HG02759 (cell line): Measurements from ENCODE around the gene DENND1A.
A peak's percentile ranks its signal among the peaks of the same experiment; 100 is the strongest.
"Not testable (repeated sequence)": the region's sequence is repeated elsewhere in the genome, so short reads cannot be mapped to it uniquely, and the experiment has no call there.

ENCODE experiments used
- ATAC-seq: cut with Tn5 transposase; IDR thresholded peaks from one replicate; pipeline ENCODE4 v1.9.1; 2021; ENCODE audit warnings: mild to moderate bottlenecking, moderate library complexity; ENCODE audit not compliant: unreplicated experiment

The DENND1A gene

DNA sequence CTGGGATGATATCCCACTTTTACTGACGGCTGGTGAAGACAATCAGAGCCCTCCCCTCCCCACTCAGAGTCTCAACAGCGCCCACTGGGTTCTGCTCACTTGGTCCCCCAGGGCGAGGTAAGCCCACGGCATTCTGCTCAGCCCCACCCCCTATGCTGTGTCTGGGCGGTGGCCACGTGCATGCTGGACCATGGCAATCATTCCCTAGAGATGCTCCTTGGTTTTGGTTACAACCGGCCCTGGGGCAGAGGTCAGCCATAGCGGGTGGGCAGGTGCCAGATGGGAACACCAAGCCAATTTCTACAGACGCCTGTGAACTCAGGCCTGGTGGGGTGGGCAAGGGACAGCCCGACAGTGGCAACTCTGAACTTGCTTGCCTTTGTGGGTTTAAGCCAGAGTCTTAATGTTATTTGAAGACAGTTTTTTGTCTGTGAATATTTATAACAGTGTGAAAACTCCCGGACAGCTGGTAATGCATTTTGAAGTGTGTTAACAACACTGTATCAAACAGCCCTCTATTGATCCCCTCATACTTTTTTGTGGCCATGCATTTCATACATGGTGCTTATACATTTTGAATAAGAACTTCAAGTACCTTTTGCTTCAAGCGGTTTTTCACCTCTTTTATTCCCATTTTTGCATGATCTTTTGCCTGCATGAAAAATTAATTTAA lies 479.7 kb downstream of the DENND1A start:
- ATAC-seq = no peak

DNA sequence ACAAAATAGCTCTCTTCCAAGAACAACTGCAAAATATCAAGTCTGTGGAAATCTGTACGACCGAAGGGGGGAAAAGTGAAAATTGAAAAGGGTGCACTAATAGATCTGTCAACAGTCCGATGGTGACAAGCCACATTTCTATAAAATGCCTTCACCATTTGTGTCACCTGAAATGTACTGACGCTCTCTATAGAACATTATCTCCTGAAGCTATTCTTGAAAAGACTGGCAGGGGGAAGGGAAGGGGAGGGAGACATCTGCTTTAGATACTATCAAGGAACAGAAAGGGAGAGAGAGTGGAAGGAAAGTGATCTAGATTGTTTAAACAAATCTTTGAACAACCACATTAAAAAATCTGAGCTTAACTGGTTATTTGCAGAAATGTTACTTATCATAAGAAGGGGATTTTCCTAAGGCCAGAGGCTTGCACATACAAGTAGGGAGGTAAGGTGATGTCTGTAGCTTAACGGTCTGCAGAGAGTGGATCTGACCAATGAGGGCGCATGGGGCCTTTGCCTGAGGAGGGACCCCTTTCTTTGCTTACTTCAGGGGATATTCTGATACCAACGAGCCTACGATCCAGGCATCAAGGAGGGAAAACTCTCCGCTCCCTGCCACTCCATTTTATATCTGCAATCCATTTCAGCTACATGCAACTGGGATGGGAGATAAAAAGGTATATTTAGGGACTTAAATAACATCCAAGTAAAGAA lies 481.8 kb downstream of the DENND1A start:
- ATAC-seq = no peak

DNA sequence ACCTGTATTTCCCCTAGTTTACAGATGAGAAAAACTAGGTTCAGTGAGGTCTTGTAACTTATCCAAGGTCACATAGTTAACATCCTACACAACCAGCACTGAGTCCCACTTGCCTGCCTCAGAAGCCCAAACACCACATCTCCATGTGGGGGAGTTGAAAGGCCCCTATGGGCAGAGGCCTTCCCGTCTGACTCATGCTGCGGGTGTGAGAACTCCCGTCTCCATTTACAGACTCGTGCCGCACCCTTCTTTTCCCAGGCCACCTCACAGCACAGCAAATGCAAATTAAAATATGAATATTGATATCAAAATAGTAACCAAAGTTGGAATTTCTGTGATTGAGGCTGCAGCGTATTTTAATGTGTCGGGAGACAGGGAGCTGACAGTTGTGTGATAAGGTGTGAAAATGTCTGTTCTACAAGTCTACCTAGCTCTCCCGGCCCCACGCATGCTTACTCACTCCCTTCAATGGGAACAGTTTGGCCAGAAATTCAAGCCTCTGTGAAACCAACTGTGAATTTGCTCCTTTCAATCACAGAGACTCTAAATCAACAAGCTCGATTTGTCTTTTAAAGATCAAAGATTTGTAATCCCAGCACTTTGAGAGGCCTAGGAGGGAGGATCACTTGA lies 483.8 kb downstream of the DENND1A start:
- no peak for ATAC-seq

DNA sequence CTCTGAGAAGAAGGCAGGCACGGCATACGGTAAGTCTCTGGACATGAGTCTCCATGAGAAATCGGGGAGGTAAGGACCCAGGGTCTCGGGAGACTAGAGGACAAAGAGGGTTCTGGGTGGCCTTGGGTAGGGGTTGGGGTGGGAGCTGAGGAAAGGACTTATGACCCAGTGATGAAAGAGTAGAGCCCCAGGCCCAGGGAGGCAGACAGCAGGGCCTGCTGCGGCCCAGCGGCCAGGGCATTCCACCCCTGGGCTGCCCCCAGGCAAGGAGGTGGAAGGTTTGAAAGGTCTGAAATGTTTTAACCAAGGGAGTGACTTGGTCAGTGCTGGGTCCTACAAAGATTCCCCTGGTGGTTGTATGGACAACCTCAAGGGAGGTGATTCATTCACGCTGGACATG lies 484.8 kb downstream of the DENND1A start:
- ATAC-seq = no peak

DNA sequence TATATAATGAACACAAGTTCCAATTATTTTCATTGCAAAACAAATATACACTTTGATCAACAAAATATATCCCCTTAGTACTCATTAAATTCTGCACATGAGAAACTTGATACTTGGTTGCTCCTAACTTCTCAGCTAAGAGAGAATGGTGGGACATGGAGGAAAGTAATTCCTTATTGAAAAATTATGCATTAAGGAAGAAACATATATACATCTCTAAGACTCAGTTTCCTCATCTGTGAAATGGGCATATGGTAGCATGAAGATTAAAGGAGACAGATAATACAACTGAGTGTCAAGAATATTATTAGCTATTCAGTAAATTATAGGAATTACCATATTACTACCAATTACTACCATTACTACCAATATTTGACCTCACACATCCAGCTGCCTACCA lies 488.2 kb downstream of the DENND1A start:
- no peak for ATAC-seq

DNA sequence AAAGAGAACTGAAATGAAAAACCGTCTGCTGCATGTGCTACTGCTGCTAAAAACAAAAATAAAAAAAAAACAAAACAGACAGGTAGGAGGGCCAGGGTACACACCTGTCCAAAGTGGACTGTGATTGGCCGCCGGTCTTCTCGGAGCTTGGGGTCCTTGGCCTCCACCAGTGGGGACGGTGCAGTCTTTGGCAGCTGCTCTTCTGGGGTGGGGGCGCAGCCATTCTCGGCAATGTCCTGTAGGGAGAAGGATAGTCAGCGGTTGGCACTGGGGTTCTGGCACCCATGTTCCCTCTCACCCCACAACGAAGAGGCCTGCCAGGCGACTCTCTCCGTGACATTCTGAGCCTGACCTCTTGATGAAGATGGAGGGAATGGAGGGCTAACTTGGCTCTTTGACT lies 489.7 kb downstream of the DENND1A start:
- ATAC-seq = no peak

DNA sequence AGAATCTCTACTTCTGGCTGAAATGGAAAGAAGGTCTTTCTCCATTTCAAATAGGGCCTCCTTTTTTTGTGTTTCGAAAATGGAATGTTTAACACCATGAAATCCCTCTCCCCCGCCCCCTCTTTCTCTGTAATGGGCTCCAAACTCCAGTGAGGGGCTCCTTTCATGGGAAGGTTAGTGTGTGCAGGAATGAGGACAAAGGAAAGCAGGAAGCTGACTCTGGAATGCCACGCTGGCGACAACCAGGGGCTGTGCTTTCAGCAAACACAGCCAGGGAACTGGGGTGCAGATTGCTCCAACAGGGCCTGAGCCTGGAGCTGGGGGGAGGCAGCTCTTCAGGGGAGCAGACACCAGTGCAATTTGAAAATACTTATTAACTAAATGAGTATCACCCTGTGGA lies 491.1 kb downstream of the DENND1A start:
- ATAC-seq = no peak

DNA sequence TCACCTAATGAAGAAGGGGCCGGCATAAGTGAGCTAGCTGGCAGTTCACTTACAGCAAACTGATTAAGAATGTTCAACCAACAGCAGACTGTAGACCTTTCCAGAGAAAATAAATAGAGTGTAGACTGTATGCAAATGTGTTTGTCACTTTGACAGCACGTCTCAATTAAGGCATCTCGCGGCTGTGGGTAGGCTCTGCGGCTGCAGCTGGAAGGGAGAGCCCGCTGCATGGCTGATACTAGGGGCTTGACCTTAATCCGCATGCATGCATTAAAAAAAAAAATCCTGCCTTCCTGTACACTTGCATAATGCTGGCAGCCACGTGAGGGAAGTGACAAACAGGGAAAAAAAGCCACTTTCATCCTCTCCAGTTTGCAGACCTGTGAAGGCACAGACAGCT lies 491.6 kb downstream of the DENND1A start:
- no peak for ATAC-seq

DNA sequence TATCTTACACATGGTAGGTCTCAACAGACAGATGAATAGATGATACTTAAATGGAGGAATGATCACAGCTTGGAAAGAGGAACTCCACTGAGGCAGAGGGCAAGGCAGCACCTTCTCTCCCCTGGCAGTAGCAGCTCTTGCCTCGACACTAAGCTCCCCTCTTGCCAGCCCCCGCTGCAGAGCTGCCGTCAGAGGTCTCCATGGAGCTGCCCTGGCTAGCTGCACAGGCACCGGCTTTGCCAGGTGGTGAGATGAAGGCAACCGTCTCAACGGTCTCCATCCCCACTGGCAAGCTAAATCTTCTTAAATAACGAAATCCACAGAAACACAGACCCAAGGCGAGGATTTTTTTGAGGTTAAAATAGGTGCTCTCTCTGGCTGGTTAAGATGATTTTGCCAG lies 492.7 kb downstream of the DENND1A start:
- no peak for ATAC-seq

DNA sequence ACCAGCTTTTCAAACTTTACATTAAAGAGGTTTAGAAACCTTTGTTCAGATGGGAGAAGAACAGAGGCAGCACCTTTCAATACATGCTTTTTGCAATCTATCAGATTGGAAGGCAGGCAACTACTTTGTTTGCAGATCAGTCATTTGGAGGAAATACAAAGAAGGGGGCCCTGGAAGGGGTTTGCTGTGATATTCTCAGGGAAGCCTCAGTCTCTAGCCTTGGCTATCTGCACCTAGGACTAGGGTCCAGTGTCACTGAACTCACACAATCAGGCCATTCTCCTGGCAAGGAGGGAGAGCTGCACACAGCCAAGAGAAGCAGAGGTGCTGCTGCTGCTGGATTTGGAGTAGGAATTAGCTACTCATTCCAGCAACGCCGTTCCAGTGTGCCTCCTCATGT lies 494.5 kb downstream of the DENND1A start:
- no peak for ATAC-seq

DNA sequence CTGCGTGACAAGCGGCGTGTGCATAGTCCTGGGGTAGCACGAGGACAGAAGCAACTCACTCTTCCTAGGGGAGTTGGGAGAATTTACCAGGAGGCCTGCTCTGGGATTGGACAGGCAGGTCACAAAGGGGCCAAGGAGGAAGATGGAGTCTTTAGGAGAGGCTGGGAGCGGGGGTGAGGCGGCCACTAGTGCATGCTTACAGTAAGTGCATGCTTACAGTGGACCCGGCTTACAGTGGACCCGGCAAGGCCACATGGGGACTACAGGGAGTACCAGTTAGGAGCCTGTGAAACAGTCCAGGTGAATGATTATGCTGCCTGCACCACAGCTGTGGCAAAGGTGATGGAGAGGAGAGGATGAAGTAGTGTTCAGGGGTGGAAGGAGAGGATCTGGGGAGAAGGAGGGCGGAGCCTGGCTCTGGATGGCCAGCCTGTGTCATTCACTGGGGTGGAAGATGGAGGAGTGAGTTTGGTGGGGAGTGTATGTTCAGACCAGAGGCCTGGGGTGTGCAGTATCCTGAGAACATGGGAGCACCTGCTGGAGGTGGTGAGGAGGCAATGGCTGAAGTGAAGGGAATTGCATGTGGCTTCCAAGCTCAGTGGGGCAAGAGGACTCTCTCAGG lies 495.2 kb downstream of the DENND1A start:
- no peak for ATAC-seq

DNA sequence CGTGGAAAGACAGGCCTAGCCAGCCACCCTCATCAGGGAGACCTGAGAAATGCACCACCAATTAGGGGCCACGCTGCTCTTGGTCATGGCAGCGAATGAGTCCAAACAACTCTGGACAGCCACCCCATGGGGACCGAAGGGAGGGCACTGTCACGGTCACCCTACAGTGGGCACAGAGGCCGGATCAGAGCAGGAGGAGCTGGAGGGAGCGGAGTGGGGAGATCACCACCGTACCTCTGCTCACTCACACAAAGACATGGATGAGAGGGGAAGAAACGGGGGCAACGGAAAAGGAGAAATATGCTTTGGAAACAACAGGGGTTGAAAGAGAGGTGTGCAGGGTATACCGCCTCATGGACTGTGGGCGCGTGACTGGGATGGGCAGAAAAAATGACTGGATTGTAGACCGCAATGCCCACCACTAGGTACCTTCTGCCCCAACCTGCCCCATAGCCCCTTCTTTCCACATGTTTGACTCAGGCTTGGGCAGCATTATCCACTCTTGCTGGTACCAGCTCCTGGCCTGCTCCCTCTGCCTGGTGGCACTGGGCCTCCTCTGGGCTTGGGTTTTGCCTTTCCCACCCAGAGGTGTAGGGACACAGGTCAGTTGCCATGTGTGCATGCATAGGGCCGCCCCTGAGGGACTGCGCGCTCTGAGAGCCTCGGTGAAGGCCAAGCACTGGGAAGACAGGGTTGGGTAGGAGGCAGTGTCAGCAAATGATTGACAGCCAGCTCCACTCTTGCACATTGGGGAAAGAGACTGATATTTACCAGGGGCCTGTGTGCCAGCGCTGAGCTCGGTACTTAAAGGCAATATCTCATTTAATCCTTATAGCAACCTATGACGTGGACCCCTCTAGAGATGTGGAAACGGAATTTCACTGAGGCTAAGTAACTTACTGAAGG lies 497.3 kb downstream of the DENND1A start:
- ATAC-seq = no peak

DNA sequence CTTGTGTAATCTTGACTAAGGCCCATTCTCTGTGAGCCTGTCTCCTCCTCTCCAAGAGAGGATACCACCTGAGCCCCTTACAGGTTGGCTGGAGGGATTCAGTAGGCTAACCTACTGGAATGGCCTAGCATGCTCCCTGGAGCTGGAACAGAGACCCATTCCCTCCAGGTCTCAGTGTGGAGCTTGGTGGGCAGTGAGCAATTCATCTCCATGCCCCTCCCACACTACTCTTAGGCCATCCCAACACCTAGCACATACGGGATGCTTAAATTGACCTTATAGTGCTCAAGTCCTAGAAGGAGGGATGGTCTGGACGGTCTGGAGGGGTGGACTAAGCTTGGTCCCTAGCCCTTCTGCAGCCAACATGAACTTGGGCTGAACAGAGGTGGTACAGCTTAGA lies 498.3 kb downstream of the DENND1A start:
- no peak for ATAC-seq

DNA sequence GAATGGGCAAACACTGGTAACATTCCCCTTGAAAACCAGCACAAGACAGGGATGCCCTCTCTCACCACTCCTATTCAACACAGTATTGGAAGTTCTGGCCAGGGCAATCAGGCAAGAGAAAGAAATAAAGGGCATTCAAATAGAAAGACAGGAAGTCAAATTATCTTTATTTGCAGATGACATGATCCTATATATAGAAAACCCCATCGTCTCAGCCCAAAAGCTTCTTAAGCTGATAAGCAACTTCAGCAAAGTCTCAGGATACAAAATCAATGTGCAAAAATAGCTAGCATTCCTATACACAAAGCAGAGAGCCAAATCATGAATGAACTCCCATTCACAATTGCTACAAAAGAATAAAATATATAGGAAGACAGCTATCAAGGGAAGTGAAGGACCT lies 501.5 kb downstream of the DENND1A start:
- ATAC-seq = not testable (repeated sequence)

DNA sequence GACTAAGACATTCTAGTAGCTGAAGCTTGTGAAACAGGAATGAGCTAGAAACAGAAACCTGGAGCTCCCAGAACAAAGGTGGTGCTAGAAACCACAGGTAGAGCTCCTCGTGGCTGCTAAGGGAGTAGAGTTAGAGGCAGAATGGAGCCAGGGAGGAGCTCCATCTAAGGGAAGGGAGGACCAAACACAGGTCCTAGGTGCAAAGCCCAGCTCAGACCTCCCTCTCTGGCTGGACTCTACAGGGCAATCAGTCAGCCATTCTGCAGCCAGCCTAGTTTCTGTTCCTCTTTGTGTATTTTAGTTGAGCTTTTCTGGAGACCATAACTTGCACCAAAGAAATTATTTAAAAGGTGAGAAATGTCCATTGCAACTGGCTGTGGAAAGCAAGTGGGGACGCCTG lies 503.5 kb downstream of the DENND1A start:
- peak; percentile 81 for ATAC-seq

DNA sequence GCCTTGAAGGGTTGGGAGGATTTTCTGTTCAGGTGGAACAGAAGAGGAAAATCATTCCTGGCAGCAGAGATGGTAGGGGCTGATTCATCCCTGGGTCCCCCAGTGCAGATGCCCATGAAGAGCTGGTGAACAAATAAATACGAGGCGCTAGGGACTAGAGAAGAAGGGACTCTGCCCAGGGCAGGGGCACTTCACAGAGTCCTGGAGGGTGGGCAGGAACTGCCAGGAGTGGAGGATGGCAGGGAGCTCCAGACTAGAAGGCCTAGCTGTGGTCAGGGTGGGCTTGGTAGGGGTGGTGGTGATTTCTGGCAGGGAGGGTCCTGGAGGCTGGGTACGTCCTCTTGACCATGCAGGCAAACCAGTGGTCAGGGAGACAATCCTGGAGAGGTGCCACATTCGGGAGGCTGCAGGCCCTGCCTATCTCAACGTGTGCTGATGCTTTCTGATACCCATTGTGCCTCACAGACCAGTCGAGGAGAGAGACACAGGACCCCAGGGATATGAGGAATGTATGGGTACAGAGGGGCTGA lies 504.0 kb downstream of the DENND1A start:
- ATAC-seq = no peak

DNA sequence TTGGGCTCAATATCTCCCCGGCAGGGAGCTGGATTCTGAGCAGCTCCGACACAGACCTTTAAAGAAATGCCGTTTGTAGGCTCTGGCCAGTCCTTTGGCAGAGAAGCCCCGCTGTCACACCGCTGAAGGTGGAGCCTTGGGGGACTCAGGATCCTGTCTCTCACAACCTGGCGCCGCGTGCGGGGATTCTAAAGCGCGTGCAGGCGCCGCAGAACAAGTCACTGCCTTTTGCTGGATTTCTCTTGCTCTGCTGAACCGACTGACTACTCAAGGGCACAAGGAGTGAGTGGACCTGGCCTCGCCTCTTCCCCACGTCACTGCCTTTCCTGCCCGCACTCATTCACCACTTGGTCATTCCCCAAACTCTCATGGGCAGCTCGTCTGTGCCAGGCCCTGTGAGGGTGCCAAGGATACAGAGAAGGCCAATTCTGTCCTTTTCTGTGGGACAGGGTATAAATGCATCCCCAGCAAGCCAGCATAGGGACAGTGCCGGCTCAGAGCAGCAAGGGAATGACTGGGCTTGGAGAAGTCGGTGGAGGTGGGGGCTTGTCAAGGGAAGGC lies 504.6 kb downstream of the DENND1A start:
- ATAC-seq = no peak

DNA sequence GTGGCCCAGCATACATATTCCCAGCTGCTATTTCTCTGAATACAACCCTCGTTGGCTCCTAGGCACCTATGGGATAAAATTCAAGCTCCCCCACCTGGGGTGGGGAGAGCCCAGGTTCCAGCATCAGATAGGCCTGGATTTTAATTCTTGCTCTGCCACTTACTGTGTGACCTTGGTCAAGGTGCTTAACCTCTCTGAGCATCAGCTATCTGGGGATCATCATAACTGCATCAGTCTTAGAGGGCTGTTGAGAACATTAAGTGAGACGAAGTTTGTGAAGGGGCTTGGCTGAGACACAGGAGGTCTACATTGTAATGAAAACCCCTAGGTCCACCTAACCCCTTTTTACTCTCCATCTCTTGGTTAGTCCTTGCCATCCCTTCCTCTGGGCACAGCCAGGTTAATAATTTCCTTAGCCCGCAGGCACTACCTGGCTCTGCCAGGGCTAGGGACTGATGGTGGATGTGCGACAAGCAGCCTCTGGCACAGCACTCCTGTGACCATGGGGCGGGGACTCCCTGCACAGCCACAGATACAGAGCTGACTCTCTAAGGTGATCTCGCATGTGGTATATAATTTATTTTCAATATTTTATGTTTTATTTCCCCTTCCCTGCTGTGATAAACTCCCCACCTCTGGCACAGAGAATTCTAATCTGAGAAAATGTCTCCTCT lies 505.2 kb downstream of the DENND1A start:
- no peak for ATAC-seq

DNA sequence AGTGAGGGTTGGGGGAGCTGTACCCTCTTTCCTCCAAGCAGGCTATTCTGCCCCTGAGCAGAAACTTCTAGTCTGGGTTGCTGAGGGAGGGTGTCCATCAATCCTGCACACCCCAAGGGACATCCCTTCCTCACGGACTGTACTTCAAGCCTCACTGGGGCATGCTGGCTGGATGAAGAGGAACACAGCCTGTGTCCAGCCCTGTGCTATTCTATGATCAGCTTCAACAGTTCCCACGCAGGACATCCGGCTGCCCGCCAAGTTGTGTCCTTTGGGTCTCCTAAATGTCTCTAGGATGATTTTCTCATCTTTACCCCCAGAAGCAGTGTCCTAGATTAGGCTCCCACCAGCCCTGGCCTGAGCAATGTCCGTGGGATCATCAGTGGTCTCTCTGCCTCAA lies 505.8 kb downstream of the DENND1A start:
- ATAC-seq = no peak

DNA sequence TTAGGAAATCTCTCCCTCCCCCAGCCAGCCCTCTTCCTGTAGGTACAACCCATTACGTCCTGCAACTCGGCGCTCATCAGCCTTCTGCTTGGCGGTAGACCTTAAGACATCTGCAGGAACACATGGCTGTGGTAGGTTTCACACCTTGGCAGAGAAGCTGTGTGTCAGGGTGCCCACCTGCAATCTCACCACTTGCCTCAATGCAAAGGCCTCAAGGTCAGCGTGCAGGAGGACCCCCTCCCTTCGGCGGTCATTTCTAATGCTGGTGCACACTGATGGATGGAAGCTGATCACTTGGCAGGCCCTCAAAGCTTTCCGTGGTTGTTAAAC lies 506.6 kb downstream of the DENND1A start:
- no peak for ATAC-seq
